Stimulated activated naive CD8-positive, alpha-beta T cell treated with anti-CD3 and anti-CD28 coated beads, Interleukin-15, Interleukin-2, amounts not matched to agents 100 ng/mL and 50 ng/mL, for 24 hours (primary cell): Measurements from ENCODE around the gene OR10H2.
"Not testable (repeated sequence)": the region's sequence is repeated elsewhere in the genome, so short reads cannot be mapped to it uniquely, and the experiment has no call there.

Experiments used
- H3K27ac Mint-ChIP-seq: one replicate; pipeline ENCODE4 v1.8.0; 2021; ENCODE audit warnings: mild to moderate bottlenecking, mixed read lengths
- H3K27me3 Mint-ChIP-seq: one replicate; pipeline ENCODE4 v1.8.0; 2021; ENCODE audit warnings: mixed read lengths
- H3K36me3 Mint-ChIP-seq: one replicate; pipeline ENCODE4 v1.8.0; 2021; ENCODE audit warnings: low read depth, mixed read lengths
- H3K4me1 Mint-ChIP-seq: one replicate; pipeline ENCODE4 v1.8.0; 2021; ENCODE audit warnings: low read depth, mixed read lengths
- H3K4me3 Mint-ChIP-seq: one replicate; pipeline ENCODE4 v1.8.0; 2021; ENCODE audit warnings: mild to moderate bottlenecking, mixed read lengths
- H3K9me3 Mint-ChIP-seq: one replicate; pipeline ENCODE4 v1.8.0; 2021; ENCODE audit warnings: mixed read lengths

OR10H2 gene

GRCh38 chr19:15732388-15732787 is 4.6 kb downstream of the OR10H2 start:
- H3K36me3 Mint-ChIP-seq: no peaks in the 10 kb centered on the region
- H3K9me3 Mint-ChIP-seq: no peaks in the 10 kb centered on the region
- H3K4me1 Mint-ChIP-seq: peaks cover 5% of the 10 kb centered on the region
- no peak overlapping the region for H3K4me3 Mint-ChIP-seq
- peaks cover 11% of the 10 kb centered on the region for H3K27me3 Mint-ChIP-seq
- H3K27ac Mint-ChIP-seq: no peak overlapping the region

DNA sequence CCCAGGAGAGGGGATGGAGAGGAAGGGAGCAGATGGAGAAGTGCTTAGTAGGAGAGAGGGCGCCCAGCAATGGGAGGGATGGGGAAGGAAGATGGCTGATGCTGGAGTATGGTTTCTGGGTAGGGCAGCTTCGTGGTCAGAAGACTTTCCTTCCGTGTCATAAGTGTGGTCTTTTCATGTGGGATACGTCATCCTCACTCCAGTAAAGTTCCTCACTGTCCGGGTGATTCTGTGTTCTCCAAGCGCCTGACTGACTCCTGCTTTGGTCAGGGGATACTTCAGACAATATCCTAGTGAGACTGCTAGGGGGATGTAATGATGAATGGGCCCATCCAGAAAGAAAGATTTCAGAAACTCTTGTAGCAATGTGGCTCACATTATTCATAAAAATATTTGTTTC is 6.1 kb downstream of the OR10H2 start:
- Mint-ChIP-seq H3K4me3 (no peak overlapping the region), H3K9me3 (no peaks in the 10 kb centered on the region), H3K4me1 (peaks cover 5% of the 10 kb centered on the region), H3K27me3 (no peaks in the 10 kb centered on the region), H3K36me3 (no peaks in the 10 kb centered on the region), H3K27ac (no peak overlapping the region)

DNA sequence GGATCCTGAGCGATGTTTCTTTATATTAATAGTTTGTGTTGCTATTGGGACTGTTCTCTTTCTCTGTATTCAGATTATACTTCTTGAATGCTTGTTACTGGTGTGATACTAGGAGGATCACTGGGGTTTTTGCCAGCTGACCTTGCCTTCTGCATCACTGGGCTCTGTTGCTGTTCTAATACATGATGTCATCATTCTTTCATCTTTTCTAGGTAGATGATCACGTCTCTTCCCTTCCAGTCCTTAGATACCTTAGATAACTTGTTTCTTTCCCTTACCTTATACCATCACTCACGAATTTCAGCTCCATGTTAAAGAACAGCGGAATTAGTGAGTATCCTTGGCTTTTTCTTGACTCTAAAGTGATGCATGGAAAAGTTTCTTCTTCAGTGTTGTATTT is 9.9 kb downstream of the OR10H2 start, which contains the start of gene OR10H3:
OR10H3 (plus strand) TSS at position 264 of the 400 bp plus-strand sequence. CDS start 3,408 bp downstream, outside the sequence.
- H3K27me3 Mint-ChIP-seq: peaks cover 20% of the 10 kb centered on the region
- H3K27ac Mint-ChIP-seq: no peak within 1 kb of the TSS
- H3K4me1 Mint-ChIP-seq: no peaks in the 10 kb centered on the region
- peaks cover 19% of the 10 kb centered on the region for H3K9me3 Mint-ChIP-seq
- no peak within 1 kb of the TSS for H3K4me3 Mint-ChIP-seq
- H3K36me3 Mint-ChIP-seq: peaks cover 12% of the 10 kb centered on the region

- Mint-ChIP-seq H3K9me3 (peaks cover 19% of the 10 kb centered on the region), H3K27me3 (peaks cover 33% of the 10 kb centered on the region), H3K4me3 (no peak overlapping the region), H3K36me3 (peaks cover 12% of the 10 kb centered on the region), H3K27ac (no peak overlapping the region), H3K4me1 (no peaks in the 10 kb centered on the region)
These were observed 13.0 kb downstream of the OR10H2 start for GRCh38 chr19:15740785-15741184.

DNA sequence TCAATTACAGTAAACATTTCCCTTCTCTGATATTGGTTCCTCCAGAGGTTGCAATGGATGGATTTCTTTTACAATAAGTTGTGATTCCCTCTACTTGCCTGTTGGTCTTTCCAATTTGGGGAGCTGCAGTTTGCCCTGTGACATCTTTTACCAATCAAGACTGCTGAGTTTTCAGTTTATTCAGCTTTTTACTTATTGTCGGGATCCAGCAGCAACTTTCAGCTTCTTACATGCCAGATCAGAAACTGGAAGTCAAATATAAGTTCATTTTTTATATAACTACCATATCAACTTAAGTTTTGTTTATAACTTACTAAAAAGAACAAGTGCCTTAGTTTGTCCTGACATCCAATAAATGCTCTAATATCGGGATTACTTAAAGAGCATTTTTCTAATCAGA is 20.4 kb downstream of the OR10H2 start:
- no peaks in the 10 kb centered on the region for H3K9me3 Mint-ChIP-seq

GRCh38 chr19:15758379-15758778 is 30.6 kb downstream of the OR10H2 start:
- no peaks in the 10 kb centered on the region for H3K4me1 Mint-ChIP-seq
- peaks cover 78% of the 10 kb centered on the region for H3K27me3 Mint-ChIP-seq
- no peaks in the 10 kb centered on the region for H3K36me3 Mint-ChIP-seq
- no peak overlapping the region for H3K27ac Mint-ChIP-seq
- no peak overlapping the region for H3K4me3 Mint-ChIP-seq
- H3K9me3 Mint-ChIP-seq: no peaks in the 10 kb centered on the region

More for the DNA sequence above, 20.4 kb downstream of the OR10H2 start:
- Mint-ChIP-seq H3K4me1 (no peaks in the 10 kb centered on the region), H3K27me3 (peaks cover 36% of the 10 kb centered on the region), H3K4me3 (no peak overlapping the region), H3K27ac (no peak overlapping the region), H3K36me3 (no peaks in the 10 kb centered on the region)

DNA sequence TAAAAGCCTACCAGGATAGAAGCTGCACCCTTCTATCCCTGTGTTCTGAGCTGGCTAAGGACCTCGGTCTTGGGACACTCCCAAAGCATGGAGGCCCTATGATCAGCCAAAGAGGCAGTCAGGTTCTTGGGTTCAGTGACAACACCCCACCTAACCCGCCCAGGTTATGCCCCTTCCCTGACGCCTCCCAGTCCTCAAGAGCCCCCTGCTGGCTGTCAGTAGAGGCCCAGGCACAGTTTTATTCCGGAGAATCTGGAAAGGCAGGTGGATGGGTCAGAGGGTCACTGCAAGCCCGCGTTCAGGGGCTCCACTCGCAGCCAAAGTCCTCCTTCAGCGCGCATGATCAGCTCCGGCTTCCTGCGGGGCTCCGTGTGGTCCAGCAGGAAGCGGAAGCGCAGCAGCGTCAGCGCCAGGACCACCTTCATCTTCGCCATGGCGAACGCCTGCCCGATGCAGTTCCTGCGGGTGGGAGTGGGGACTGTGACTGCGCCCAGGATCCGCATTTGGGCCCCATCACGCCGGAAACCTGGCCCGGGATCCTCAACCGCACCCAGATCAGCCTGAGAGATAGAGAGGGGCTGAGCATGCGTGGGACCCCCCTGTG is 32.2 kb downstream of the OR10H2 start:
- Mint-ChIP-seq H3K36me3 (no peaks in the 10 kb centered on the region), H3K4me3 (peak overlapping the region; percentile 55), H3K27me3 (peaks cover 66% of the 10 kb centered on the region), H3K4me1 (no peaks in the 10 kb centered on the region), H3K9me3 (no peaks in the 10 kb centered on the region), H3K27ac (no peak overlapping the region)

- no peaks in the 10 kb centered on the region for H3K4me1 Mint-ChIP-seq
- H3K4me3 Mint-ChIP-seq: no peak overlapping the region
- no peak overlapping the region for H3K27ac Mint-ChIP-seq
- H3K27me3 Mint-ChIP-seq: peaks cover 31% of the 10 kb centered on the region
- H3K9me3 Mint-ChIP-seq: no peaks in the 10 kb centered on the region
- no peaks in the 10 kb centered on the region for H3K36me3 Mint-ChIP-seq
These were observed 41.8 kb downstream of the OR10H2 start for GRCh38 chr19:15769586-15769985.

- not testable (repeated sequence) for H3K27ac Mint-ChIP-seq, H3K9me3 Mint-ChIP-seq, H3K36me3 Mint-ChIP-seq, H3K4me3 Mint-ChIP-seq, H3K4me1 Mint-ChIP-seq
- H3K27me3 Mint-ChIP-seq: peaks cover 25% of the 10 kb centered on the region
These were observed 46.3 kb downstream of the OR10H2 start for GRCh38 chr19:15774159-15774558.

- Mint-ChIP-seq H3K4me3 (no peak overlapping the region), H3K4me1 (no peaks in the 10 kb centered on the region), H3K27ac (no peak overlapping the region), H3K9me3 (no peaks in the 10 kb centered on the region), H3K27me3 (peaks cover 17% of the 10 kb centered on the region), H3K36me3 (no peaks in the 10 kb centered on the region)
These were observed 47.4 kb downstream of the OR10H2 start for GRCh38 chr19:15775249-15775648.

- Mint-ChIP-seq H3K4me3 (no peak overlapping the region), H3K27ac (no peak overlapping the region), H3K36me3 (no peaks in the 10 kb centered on the region), H3K27me3 (peaks cover 10% of the 10 kb centered on the region), H3K4me1 (no peaks in the 10 kb centered on the region), H3K9me3 (no peaks in the 10 kb centered on the region)
These were observed 48.4 kb downstream of the OR10H2 start for GRCh38 chr19:15776264-15776663.

- no peaks in the 10 kb centered on the region for H3K4me1 Mint-ChIP-seq
- H3K36me3 Mint-ChIP-seq: no peaks in the 10 kb centered on the region
- H3K27me3 Mint-ChIP-seq: peaks cover 10% of the 10 kb centered on the region
- no peak overlapping the region for H3K4me3 Mint-ChIP-seq
- no peak overlapping the region for H3K27ac Mint-ChIP-seq
- no peaks in the 10 kb centered on the region for H3K9me3 Mint-ChIP-seq
These were observed 49.5 kb downstream of the OR10H2 start for GRCh38 chr19:15776991-15777970.
